ENCODE results near the gene BRD9.

Gene BRD9

GRCh38 chr5:878125-878524 lies 14.5 kb downstream of the BRD9 start:
- no peak for DNase-seq (ENCODE audit: low spot score)

- DNase-seq (ENCODE audit: low spot score): no peak
Measured at GRCh38 chr5:876398-877365, 15.9 kb downstream of the BRD9 start.

- no peak for DNase-seq (ENCODE audit: low spot score)
Measured at GRCh38 chr5:875931-876330, 16.7 kb downstream of the BRD9 start.

GRCh38 chr5:873328-873727 lies 19.3 kb downstream of the BRD9 start:
- DNase-seq (ENCODE audit: low spot score): no peak

GRCh38 chr5:872301-872700 lies 20.3 kb downstream of the BRD9 start:
- DNase-seq (ENCODE audit: low spot score): no peak

GRCh38 chr5:871596-872298 lies 20.9 kb downstream of the BRD9 start:
- no peak for DNase-seq (ENCODE audit: low spot score)

- no peak for DNase-seq (ENCODE audit: low spot score)
Measured at GRCh38 chr5:870956-871355, 21.6 kb downstream of the BRD9 start.

GRCh38 chr5:868428-869135 lies 24.0 kb downstream of the BRD9 start:
- DNase-seq (ENCODE audit: low spot score): no peak

GRCh38 chr5:867300-867870 lies 25.2 kb downstream of the BRD9 start:
- no peak for DNase-seq (ENCODE audit: low spot score)

GRCh38 chr5:865771-866170 lies 26.8 kb downstream of the BRD9 start:
- no peak for DNase-seq (ENCODE audit: low spot score)

GRCh38 chr5:865168-865521 lies 27.5 kb downstream of the BRD9 start:
- no peak for DNase-seq (ENCODE audit: low spot score)

GRCh38 chr5:864492-865167 lies 28.0 kb downstream of the BRD9 start:
- no peak for DNase-seq (ENCODE audit: low spot score)

GRCh38 chr5:863244-863805 lies 29.3 kb downstream of the BRD9 start:
- no peak for DNase-seq (ENCODE audit: low spot score)

GRCh38 chr5:862367-863243 lies 30.0 kb downstream of the BRD9 start:
- no peak for DNase-seq (ENCODE audit: low spot score)

- no peak for DNase-seq (ENCODE audit: low spot score)
Measured at GRCh38 chr5:861442-862366, 30.9 kb downstream of the BRD9 start.

GRCh38 chr5:860506-861150 lies 32.0 kb downstream of the BRD9 start:
- no peak for DNase-seq (ENCODE audit: low spot score)

GRCh38 chr5:859798-860296 lies 32.8 kb downstream of the BRD9 start:
- DNase-seq (ENCODE audit: low spot score): no peak

- no peak for DNase-seq (ENCODE audit: low spot score)
Measured at GRCh38 chr5:859391-859790, 33.2 kb downstream of the BRD9 start.

- no peak for DNase-seq (ENCODE audit: low spot score)
Measured at GRCh38 chr5:858726-859125, 33.9 kb downstream of the BRD9 start.
